DOHH2 (cell line): Measurements from ENCODE around the gene ZMAT3.

Experiments used
- H3F3A ChIP-seq: fragments of 200-600 bp; sonication (generic), shearing (Covaris generic); 2 replicates; pipeline ENCODE4 v1.6.0; 2016; ENCODE audit warnings: antibody characterized with exemption, mild to moderate bottlenecking; ENCODE audit not compliant: control insufficient read depth, insufficient read depth
- H3K27ac ChIP-seq: fragments of 200-600 bp; sonication (generic); 2 replicates; pipeline ENCODE4 v1.5.1; 2014; ENCODE audit warnings: low read depth, mild to moderate bottlenecking, low read length, moderate library complexity
- H3K27me3 ChIP-seq: fragments of 200-600 bp; sonication (generic); 2 replicates; pipeline ENCODE4 v1.6.1; 2014; ENCODE audit warnings: mild to moderate bottlenecking, low read length, mixed read lengths; ENCODE audit not compliant: control insufficient read depth
- H3K36me3 ChIP-seq: fragments of 200-600 bp; sonication (generic); 2 replicates; pipeline ENCODE4 v1.6.1; 2014; ENCODE audit warnings: mild to moderate bottlenecking, low read length, moderate library complexity, mixed read lengths; ENCODE audit not compliant: control insufficient read depth
- H3K4me1 ChIP-seq: fragments of 200-600 bp; sonication (generic); 2 replicates; pipeline ENCODE4 v1.6.1; 2014; ENCODE audit warnings: mild to moderate bottlenecking, low read length, mixed read lengths; ENCODE audit not compliant: control insufficient read depth
- H3K4me2 ChIP-seq: fragments of 200-600 bp; sonication (generic); 2 replicates; pipeline ENCODE4 v1.6.0; 2014; ENCODE audit warnings: mild to moderate bottlenecking, low read length, moderate library complexity
- H3K4me3 ChIP-seq: fragments of 200-600 bp; sonication (generic); 2 replicates; pipeline ENCODE4 v1.5.1; 2014; ENCODE audit warnings: mild to moderate bottlenecking, low read length, mixed read lengths
- H3K79me2 ChIP-seq: fragments of 200-600 bp; sonication (generic); 2 replicates; pipeline ENCODE4 v1.6.1; 2014; ENCODE audit warnings: mild to moderate bottlenecking, low read length, mixed read lengths; ENCODE audit not compliant: control insufficient read depth
- H3K9me2 ChIP-seq: fragments of 200-600 bp; sonication (generic); replicated peaks from 2 replicates; pipeline ENCODE4 v1.6.1; 2014; ENCODE audit warnings: mild to moderate bottlenecking, low read length, mixed read lengths; ENCODE audit not compliant: control insufficient read depth
- H3K9me3 ChIP-seq: fragments of 200-600 bp; sonication (generic); 2 replicates; pipeline ENCODE4 v1.6.1; 2014; ENCODE audit warnings: antibody characterized with exemption, low read length, mixed read lengths; ENCODE audit not compliant: control insufficient read depth, insufficient read depth
- H4K20me1 ChIP-seq: fragments of 200-600 bp; sonication (generic); 2 replicates; pipeline ENCODE4 v1.6.0; 2014; ENCODE audit warnings: low read depth, mild to moderate bottlenecking, antibody characterized with exemption, low read length, moderate library complexity; ENCODE audit not compliant: control insufficient read depth, insufficient read depth
- EZH2phosphoT487 ChIP-seq: fragments of 200-600 bp; sonication (generic); IDR thresholded peaks from 2 replicates; pipeline ENCODE4 v1.6.1; 2017; ENCODE audit warnings: borderline replicate concordance, mild to moderate bottlenecking, antibody characterized with exemption, low read length, moderate library complexity, mixed read lengths
- TF ChIP-seq, protein P1 (sequence below): fragments of 200-600 bp; sonication (generic); IDR thresholded peaks from one replicate; pipeline ENCODE4 v1.5.1; 2014; ENCODE audit warnings: antibody characterized with exemption, mild to moderate bottlenecking, low read depth, low read length; ENCODE audit not compliant: poor library complexity, severe bottlenecking

Gene ZMAT3

GRCh38 chr3:178996399-178996798 is 75.2 kb downstream of the ZMAT3 start:
- no peaks in the 10 kb centered on the region for H3K9me3 ChIP-seq
- no peaks in the 10 kb centered on the region for H3K79me2 ChIP-seq
- H3K36me3 ChIP-seq, result no peaks in the 10 kb centered on the region
- H3K4me2 ChIP-seq, result no peak overlapping the region
- H3F3A ChIP-seq, result no peaks in the 10 kb centered on the region
- H3K4me3 ChIP-seq, result no peak overlapping the region
- H3K4me1 ChIP-seq, result no peaks in the 10 kb centered on the region
- H3K9me2 ChIP-seq, result no peaks in the 10 kb centered on the region
- no peak overlapping the region for H3K27ac ChIP-seq
- no peak for TF ChIP-seq EZH2phosphoT487
- H4K20me1 ChIP-seq, result no peaks in the 10 kb centered on the region
- no peaks in the 10 kb centered on the region for H3K27me3 ChIP-seq

DNA sequence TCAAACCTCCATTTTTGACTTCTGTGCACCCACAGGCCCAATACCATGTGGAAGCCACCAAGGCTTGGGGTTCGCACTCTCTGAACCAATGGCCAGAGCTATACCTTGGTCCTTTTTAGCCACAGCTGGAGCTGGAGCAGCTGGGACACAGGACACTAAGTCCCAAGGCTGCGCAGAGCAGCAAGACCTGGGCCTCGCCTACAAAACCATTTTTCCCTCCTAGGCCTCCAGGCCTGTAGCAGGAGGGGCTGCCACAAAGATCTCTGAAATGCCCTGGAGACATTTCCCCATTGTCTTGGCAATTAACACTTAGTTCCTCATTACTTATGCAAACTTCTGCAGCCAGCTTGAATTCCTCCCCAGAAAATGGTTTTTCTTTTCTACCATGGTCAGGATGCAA is 81.3 kb downstream of the ZMAT3 start:
- Histone ChIP-seq H3K36me3 (peaks cover 2% of the 10 kb centered on the region; the same call in 1 of the 2 replicates), H3K9me3 (peaks cover 35% of the 10 kb centered on the region)
- TF ChIP-seq EZH2phosphoT487, result no peak
- TF ChIP-seq, protein P1, sequence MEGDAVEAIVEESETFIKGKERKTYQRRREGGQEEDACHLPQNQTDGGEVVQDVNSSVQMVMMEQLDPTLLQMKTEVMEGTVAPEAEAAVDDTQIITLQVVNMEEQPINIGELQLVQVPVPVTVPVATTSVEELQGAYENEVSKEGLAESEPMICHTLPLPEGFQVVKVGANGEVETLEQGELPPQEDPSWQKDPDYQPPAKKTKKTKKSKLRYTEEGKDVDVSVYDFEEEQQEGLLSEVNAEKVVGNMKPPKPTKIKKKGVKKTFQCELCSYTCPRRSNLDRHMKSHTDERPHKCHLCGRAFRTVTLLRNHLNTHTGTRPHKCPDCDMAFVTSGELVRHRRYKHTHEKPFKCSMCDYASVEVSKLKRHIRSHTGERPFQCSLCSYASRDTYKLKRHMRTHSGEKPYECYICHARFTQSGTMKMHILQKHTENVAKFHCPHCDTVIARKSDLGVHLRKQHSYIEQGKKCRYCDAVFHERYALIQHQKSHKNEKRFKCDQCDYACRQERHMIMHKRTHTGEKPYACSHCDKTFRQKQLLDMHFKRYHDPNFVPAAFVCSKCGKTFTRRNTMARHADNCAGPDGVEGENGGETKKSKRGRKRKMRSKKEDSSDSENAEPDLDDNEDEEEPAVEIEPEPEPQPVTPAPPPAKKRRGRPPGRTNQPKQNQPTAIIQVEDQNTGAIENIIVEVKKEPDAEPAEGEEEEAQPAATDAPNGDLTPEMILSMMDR, result no peak

GRCh38 chr3:178989821-178990220 is 81.8 kb downstream of the ZMAT3 start:
- Histone ChIP-seq H3K9me2 (no peaks in the 10 kb centered on the region), H3K27me3 (no peaks in the 10 kb centered on the region), H3K4me2 (no peak overlapping the region), H3K36me3 (peaks cover 2% of the 10 kb centered on the region; the same call in 1 of the 2 replicates), H3K27ac (no peak overlapping the region), H3K4me3 (no peak overlapping the region), H3K79me2 (no peaks in the 10 kb centered on the region), H3K9me3 (peaks cover 35% of the 10 kb centered on the region), H4K20me1 (no peaks in the 10 kb centered on the region), H3K4me1 (no peaks in the 10 kb centered on the region), H3F3A (no peaks in the 10 kb centered on the region)
- TF ChIP-seq, protein P1, result no peak
- no peak for TF ChIP-seq EZH2phosphoT487

More for the DNA sequence above, 81.3 kb downstream of the ZMAT3 start:
- Histone ChIP-seq H3K4me3 (no peak overlapping the region), H3K4me2 (no peak overlapping the region), H3K4me1 (no peaks in the 10 kb centered on the region), H3K79me2 (no peaks in the 10 kb centered on the region), H3K27ac (no peak overlapping the region), H4K20me1 (no peaks in the 10 kb centered on the region), H3K9me2 (no peaks in the 10 kb centered on the region), H3K27me3 (no peaks in the 10 kb centered on the region), H3F3A (no peaks in the 10 kb centered on the region)

- TF ChIP-seq EZH2phosphoT487, result no peak
- TF ChIP-seq, protein P1, result no peak
- Histone ChIP-seq H3K36me3 (peaks cover 2% of the 10 kb centered on the region; the same call in 1 of the 2 replicates), H4K20me1 (no peaks in the 10 kb centered on the region), H3K9me2 (no peaks in the 10 kb centered on the region), H3K79me2 (no peaks in the 10 kb centered on the region), H3K27ac (no peak overlapping the region), H3K4me2 (no peak overlapping the region), H3F3A (no peaks in the 10 kb centered on the region), H3K4me3 (no peak overlapping the region), H3K27me3 (no peaks in the 10 kb centered on the region), H3K4me1 (no peaks in the 10 kb centered on the region), H3K9me3 (peaks cover 35% of the 10 kb centered on the region)
Observed at GRCh38 chr3:178987745-178988144, 83.9 kb downstream of the ZMAT3 start.
